ENCODE measurements around the gene LCOR.

The LCOR gene

GRCh38 chr10:96971324-96971723 is 139.2 kb downstream of the LCOR start:
- Histone ChIP-seq H3K9me3 (replicated peaks; ENCODE audit: insufficient read depth, low read length) (no peaks in the 10 kb centered on the region), H3K4me2 (ENCODE audit: low read depth, low read length) (no peak overlapping the region), H3K79me2 (ENCODE audit: low read length) (no peaks in the 10 kb centered on the region), H3K9me2 (replicated peaks; ENCODE audit: insufficient read depth, low read length) (no peaks in the 10 kb centered on the region), H3F3A (ENCODE audit: insufficient read depth, low read length) (no peaks in the 10 kb centered on the region), H2AFZ (ENCODE audit: low read length) (no peak overlapping the region), H3K36me3 (replicated peaks; ENCODE audit: insufficient read depth, low read length) (no peaks in the 10 kb centered on the region), H3K4me3 (ENCODE audit: low read length) (no peak overlapping the region), H4K20me1 (ENCODE audit: insufficient read depth, low read length) (no peaks in the 10 kb centered on the region; the same call in 1 of the 2 replicates), H3K27me3 (replicated peaks; ENCODE audit: insufficient read depth, low read length) (no peaks in the 10 kb centered on the region), H3K9ac (ENCODE audit: low read length) (no peak overlapping the region), H3K27ac (ENCODE audit: low read length) (no peak overlapping the region), H3K4me1 (ENCODE audit: low read length) (no peaks in the 10 kb centered on the region)
- DNase-seq: no peak
- TF ChIP-seq EZH2 (optimal IDR thresholded peaks at IDR 0.05; ENCODE audit: low read depth, low read length): no peak
- TF ChIP-seq EZH2phosphoT487 (IDR thresholded peaks at IDR 0.05; ENCODE audit: low read length): no peak
- TF ChIP-seq, protein P1, sequence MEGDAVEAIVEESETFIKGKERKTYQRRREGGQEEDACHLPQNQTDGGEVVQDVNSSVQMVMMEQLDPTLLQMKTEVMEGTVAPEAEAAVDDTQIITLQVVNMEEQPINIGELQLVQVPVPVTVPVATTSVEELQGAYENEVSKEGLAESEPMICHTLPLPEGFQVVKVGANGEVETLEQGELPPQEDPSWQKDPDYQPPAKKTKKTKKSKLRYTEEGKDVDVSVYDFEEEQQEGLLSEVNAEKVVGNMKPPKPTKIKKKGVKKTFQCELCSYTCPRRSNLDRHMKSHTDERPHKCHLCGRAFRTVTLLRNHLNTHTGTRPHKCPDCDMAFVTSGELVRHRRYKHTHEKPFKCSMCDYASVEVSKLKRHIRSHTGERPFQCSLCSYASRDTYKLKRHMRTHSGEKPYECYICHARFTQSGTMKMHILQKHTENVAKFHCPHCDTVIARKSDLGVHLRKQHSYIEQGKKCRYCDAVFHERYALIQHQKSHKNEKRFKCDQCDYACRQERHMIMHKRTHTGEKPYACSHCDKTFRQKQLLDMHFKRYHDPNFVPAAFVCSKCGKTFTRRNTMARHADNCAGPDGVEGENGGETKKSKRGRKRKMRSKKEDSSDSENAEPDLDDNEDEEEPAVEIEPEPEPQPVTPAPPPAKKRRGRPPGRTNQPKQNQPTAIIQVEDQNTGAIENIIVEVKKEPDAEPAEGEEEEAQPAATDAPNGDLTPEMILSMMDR (IDR thresholded peaks at IDR 0.05; ENCODE audit: low read length): no peak

DNA sequence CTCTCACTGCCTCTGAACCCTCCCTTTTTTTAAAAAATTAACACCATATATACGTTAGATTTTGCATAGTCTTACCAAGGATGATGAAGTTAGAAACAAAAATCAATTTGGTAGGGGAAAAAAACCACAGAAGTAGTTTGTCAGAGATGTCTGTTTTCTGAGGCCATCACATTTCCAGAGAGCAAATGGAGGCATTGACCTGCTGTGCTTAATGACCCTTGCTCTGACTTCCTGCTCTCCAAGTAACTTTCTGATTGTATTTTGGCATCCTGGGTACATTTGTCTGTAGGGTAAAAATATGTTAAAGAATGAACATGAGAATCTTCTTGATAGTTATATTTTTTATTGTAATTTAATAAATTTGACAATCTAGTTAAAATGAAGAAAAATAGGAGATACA is 140.2 kb downstream of the LCOR start:
- Histone ChIP-seq H3K9ac (ENCODE audit: low read length) (no peak overlapping the region), H3K9me2 (replicated peaks; ENCODE audit: insufficient read depth, low read length) (no peaks in the 10 kb centered on the region), H3F3A (ENCODE audit: insufficient read depth, low read length) (no peaks in the 10 kb centered on the region), H3K9me3 (replicated peaks; ENCODE audit: insufficient read depth, low read length) (no peaks in the 10 kb centered on the region), H2AFZ (ENCODE audit: low read length) (no peak overlapping the region), H3K27ac (ENCODE audit: low read length) (no peak overlapping the region), H3K36me3 (replicated peaks; ENCODE audit: insufficient read depth, low read length) (no peaks in the 10 kb centered on the region), H3K79me2 (ENCODE audit: low read length) (no peaks in the 10 kb centered on the region), H3K4me3 (ENCODE audit: low read length) (no peak overlapping the region), H3K4me1 (ENCODE audit: low read length) (0 out of 2 replicates have a peak, but pooled peaks cover 2% of the 10 kb centered on the region), H4K20me1 (ENCODE audit: insufficient read depth, low read length) (no peaks in the 10 kb centered on the region; the same call in 1 of the 2 replicates), H3K27me3 (replicated peaks; ENCODE audit: insufficient read depth, low read length) (no peaks in the 10 kb centered on the region), H3K4me2 (ENCODE audit: low read depth, low read length) (no peak overlapping the region)
- TF ChIP-seq EZH2 (optimal IDR thresholded peaks at IDR 0.05; ENCODE audit: low read depth, low read length) (no peak), EZH2phosphoT487 (IDR thresholded peaks at IDR 0.05; ENCODE audit: low read length) (no peak)
- TF ChIP-seq, protein P1 (IDR thresholded peaks at IDR 0.05; ENCODE audit: low read length): no peak
- no peak for DNase-seq

GRCh38 chr10:96973809-96974747 is 142.0 kb downstream of the LCOR start:
- no peaks in the 10 kb centered on the region for H3K9me2 ChIP-seq (replicated peaks; ENCODE audit: insufficient read depth, low read length)
- H3K4me2 ChIP-seq (ENCODE audit: low read depth, low read length): no peak overlapping the region
- no peaks in the 10 kb centered on the region for H3K9me3 ChIP-seq (replicated peaks; ENCODE audit: insufficient read depth, low read length)
- H3K27me3 ChIP-seq (replicated peaks; ENCODE audit: insufficient read depth, low read length): no peaks in the 10 kb centered on the region
- H3K27ac ChIP-seq (ENCODE audit: low read length): no peak overlapping the region
- H3F3A ChIP-seq (ENCODE audit: insufficient read depth, low read length): peaks cover 16% of the 10 kb centered on the region
- H3K79me2 ChIP-seq (ENCODE audit: low read length): no peaks in the 10 kb centered on the region
- H3K4me3 ChIP-seq (ENCODE audit: low read length): no peak overlapping the region
- TF ChIP-seq, protein P1 (IDR thresholded peaks at IDR 0.05; ENCODE audit: low read length): no peak
- no peak for TF ChIP-seq EZH2phosphoT487 (IDR thresholded peaks at IDR 0.05; ENCODE audit: low read length)
- no peak for TF ChIP-seq EZH2 (optimal IDR thresholded peaks at IDR 0.05; ENCODE audit: low read depth, low read length)
- no peak for DNase-seq
- H3K9ac ChIP-seq (ENCODE audit: low read length): no peak overlapping the region
- no peak overlapping the region for H2AFZ ChIP-seq (ENCODE audit: low read length)
- H3K4me1 ChIP-seq (ENCODE audit: low read length): peaks cover 20% of the 10 kb centered on the region
- no peaks in the 10 kb centered on the region for H3K36me3 ChIP-seq (replicated peaks; ENCODE audit: insufficient read depth, low read length)
- H4K20me1 ChIP-seq (ENCODE audit: insufficient read depth, low read length): no peaks in the 10 kb centered on the region; the same call in 1 of the 2 replicates
